GM10248 (cell line): ENCODE data around the gene FAM117B.
"Not testable (repeated sequence)": the region's sequence is repeated elsewhere in the genome, so short reads cannot be mapped to it uniquely, and the experiment has no call there.

Experiments used
- CTCF ChIA-PET: fragments of 300-600 bp; sonication (Branson Sonifier 250); formaldehyde crosslinking; extraction: SDS; loops from one replicate; lab custom pipeline; 2021; ENCODE audit warnings: antibody characterized with exemption; lab: Yijun Ruan, JAX
- POLR2A ChIA-PET: fragments of 350-650 bp; sonication (Branson Sonifier 250); formaldehyde crosslinking; extraction: SDS; loops from one replicate; lab custom pipeline; 2020; ENCODE audit warnings: antibody characterized with exemption; lab: Yijun Ruan, JAX
- DNase-seq: peaks from one replicate; pipeline ENCODE4 v3.0.0; 2012; ENCODE audit errors: extremely low spot score
- CTCF ChIP-seq: IDR thresholded peaks from 2 replicates; pipeline ENCODE4 v1.5.1; 2012; ENCODE audit warnings: mild to moderate bottlenecking, low read depth; ENCODE audit errors: extremely low read depth, missing control alignments, control extremely low read depth

FAM117B gene

GRCh38 chr2:202786842-202787241 is 152.1 kb downstream of the FAM117B start:
- CTCF ChIA-PET: interaction anchor here (1.2 kb wide), 1 partner anchor 13 kb away, joined by 3 read pairs; no protein-coding TSS in a partner anchor
- no peak for DNase-seq
- POLR2A ChIA-PET: no interaction called here
- no peak for TF ChIP-seq CTCF

GRCh38 chr2:202790676-202791075 is 155.9 kb downstream of the FAM117B start:
- no peak for TF ChIP-seq CTCF
- CTCF ChIA-PET: interaction anchor here (1.5 kb wide), 1 partner anchor 201 kb away, joined by 3 read pairs; no protein-coding TSS in a partner anchor
- POLR2A ChIA-PET: no interaction called here
- no peak for DNase-seq

GRCh38 chr2:202797944-202798343 is 163.2 kb downstream of the FAM117B start:
- ChIA-PET CTCF (interaction anchor here (1.3 kb wide), 1 partner anchor 9 kb away, joined by 3 read pairs; no protein-coding TSS in a partner anchor), POLR2A (no interaction called here)
- DNase-seq: no peak
- TF ChIP-seq CTCF: no peak

GRCh38 chr2:202805911-202806310 is 171.1 kb downstream of the FAM117B start:
- POLR2A ChIA-PET, DNase-seq: not testable (repeated sequence)
- CTCF ChIA-PET: interaction anchor here (1.6 kb wide), 1 partner anchor 9 kb away, joined by 5 read pairs; no protein-coding TSS in a partner anchor

- POLR2A ChIA-PET, DNase-seq: not testable (repeated sequence)
- CTCF ChIA-PET: interaction anchor here (0.7 to 1.8 kb wide), 3 partner anchors 9 to 219 kb away, joined by 3 to 4 read pairs (median 3); no protein-coding TSS in a partner anchor
Observed at GRCh38 chr2:202807431-202808138, 172.8 kb downstream of the FAM117B start.

- DNase-seq: no peak
- POLR2A ChIA-PET: no interaction called here
- TF ChIP-seq CTCF: no peak
- CTCF ChIA-PET: interaction anchor here (1.8 kb wide), 1 partner anchor 22 kb away, joined by 4 read pairs; no protein-coding TSS in a partner anchor
Observed at GRCh38 chr2:202808754-202809153, 174.0 kb downstream of the FAM117B start.

GRCh38 chr2:202813387-202813786 is 178.6 kb downstream of the FAM117B start:
- no peak for TF ChIP-seq CTCF
- ChIA-PET POLR2A (no interaction called here), CTCF (no interaction called here)
- DNase-seq: no peak
